Common myeloid progenitor, CD34-positive (primary cell): ENCODE measurements around the gene LIN52.

Experiments
- CTCF ChIA-PET: fragments of 350-600 bp; sonication (Branson Sonifier 250); formaldehyde crosslinking; loops from one replicate; lab custom pipeline; 2021; ENCODE audit warnings: antibody characterized with exemption; lab: Charles Lee
- POLR2A ChIA-PET: fragments of 350-600 bp; sonication (Branson Sonifier 250); formaldehyde crosslinking; loops from one replicate; lab custom pipeline; 2021; ENCODE audit warnings: antibody characterized with exemption; lab: Charles Lee
- DNase-seq, 3 donors: peaks; one replicate each; pipeline versions ENCODE4 v3.0.0 to v3.0.0-alpha.2; 2013
- H3K27ac ChIP-seq, 2 experiments: 1 replicate in 1 of 2; 2 replicates in 1 of 2; pipeline ENCODE4 v1.7.0; 2013; ENCODE audit warnings: inconsistent platforms in 2 of 2, low read length in 2 of 2, mild to moderate bottlenecking in 2 of 2, low read depth in 1 of 2, moderate library complexity in 1 of 2; ENCODE audit not compliant: severe bottlenecking in 2 of 2, insufficient read depth in 1 of 2, poor library complexity in 1 of 2
- H3K27me3 ChIP-seq, 5 experiments: replicated peaks in 2 of 5; 1 replicate in 3 of 5; 2 replicates in 2 of 5; pipeline versions ENCODE4 v1.6.1 to v1.7.0; 2013; ENCODE audit warnings: low read length in 4 of 5, mild to moderate bottlenecking in 2 of 5, moderate library complexity in 2 of 5, inconsistent platforms in 1 of 5; ENCODE audit not compliant: insufficient read depth in 5 of 5, control insufficient read depth in 4 of 5
- H3K36me3 ChIP-seq, 4 experiments: 1 replicate in 2 of 4; 2 replicates in 2 of 4; pipeline versions ENCODE4 v1.6.1 to v1.7.0; 2013; ENCODE audit warnings: low read length in 3 of 4, control low read depth in 1 of 4, mild to moderate bottlenecking in 1 of 4; ENCODE audit not compliant: control insufficient read depth in 4 of 4, insufficient read depth in 4 of 4
- H3K4me1 ChIP-seq, 4 experiments: 1 replicate in 3 of 4; 2 replicates in 1 of 4; pipeline versions ENCODE4 v1.6.1 to v1.7.1; 2013; ENCODE audit warnings: low read length in 3 of 4, mild to moderate bottlenecking in 3 of 4, control low read depth in 1 of 4, inconsistent platforms in 1 of 4, moderate library complexity in 1 of 4; ENCODE audit not compliant: control insufficient read depth in 4 of 4, insufficient read depth in 4 of 4; ENCODE audit errors: control extremely low read depth in 1 of 4
- H3K4me3 ChIP-seq, 7 experiments: 1 replicate in 4 of 7; 2 replicates in 3 of 7; pipeline versions ENCODE4 v1.5.1 to v1.7.0; 2013; ENCODE audit warnings: mild to moderate bottlenecking in 7 of 7, low read length in 6 of 7, moderate library complexity in 6 of 7, inconsistent platforms in 2 of 7, low read depth in 2 of 7, control low read depth in 1 of 7; ENCODE audit not compliant: insufficient read depth in 4 of 7, control insufficient read depth in 1 of 7; ENCODE audit errors: extremely low read depth in 1 of 7
- H3K9me3 ChIP-seq, 5 experiments: 1 replicate in 4 of 5; 2 replicates in 1 of 5; pipeline versions ENCODE4 v1.6.1 to v1.7.1; 2013; ENCODE audit warnings: low read length in 4 of 5, mild to moderate bottlenecking in 2 of 5, inconsistent platforms in 1 of 5, low read depth in 1 of 5, moderate library complexity in 1 of 5; ENCODE audit not compliant: control insufficient read depth in 4 of 5, insufficient read depth in 2 of 5; ENCODE audit errors: control extremely low read depth in 1 of 5
- whole genome bisulfite sequencing: methylation state at CpG from one replicate; pipeline ENCODE4 v1.1.5; 2013; ENCODE audit not compliant: insufficient coverage; 5-methylcytosine and 5-hydroxymethylcytosine counted together

Gene LIN52

DNA sequence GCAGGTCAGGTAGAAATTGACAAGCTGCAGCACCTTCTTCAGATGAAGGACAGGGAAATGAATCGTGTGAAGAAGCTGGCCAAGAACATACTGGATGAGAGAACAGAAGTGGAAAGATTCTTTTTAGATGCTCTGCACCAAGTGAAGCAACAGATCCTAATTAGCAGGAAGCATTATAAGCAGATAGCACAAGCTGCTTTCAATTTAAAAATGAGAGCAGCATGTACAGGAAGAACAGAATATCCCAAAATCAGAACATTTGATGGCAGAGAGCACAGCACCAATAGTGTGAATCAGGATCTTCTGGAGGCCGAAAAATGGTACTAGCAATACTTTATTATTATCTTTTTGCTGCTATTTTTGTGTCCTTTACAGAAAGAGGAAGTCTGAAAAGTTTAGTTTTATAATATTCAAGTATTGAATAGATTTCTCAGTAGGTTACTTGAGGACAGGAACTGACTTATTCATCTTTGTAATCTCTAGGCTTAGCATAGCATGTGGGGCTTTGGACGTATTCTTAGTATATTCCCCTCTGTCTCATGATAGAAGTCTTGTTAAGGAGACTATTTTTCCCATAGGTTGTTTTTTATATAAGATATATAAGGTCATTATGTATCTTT lies 34.8 kb upstream of the LIN52 start:
- no peak overlapping the region for H3K4me3 ChIP-seq
- ChIA-PET POLR2A (interaction anchor here (0.6 kb wide), 1 partner anchor 591 kb away, joined by 9 read pairs; no protein-coding TSS in a partner anchor), CTCF (interaction anchor here (1.7 to 2.0 kb wide), 2 partner anchors 11 to 18 kb away, joined by 4 to 5 read pairs; no protein-coding TSS in a partner anchor)
- 44% methylated on average over 2 of the region's 3 CpGs for WGBS
- DNase-seq = peak in 2 of 3 donors; percentile 35 to 59
- H3K27me3 ChIP-seq = no peaks in the 10 kb centered on the region
- peaks cover 0 to 6% (median 1%) of the 10 kb centered on the region in 4 experiments for H3K4me1 ChIP-seq
- H3K36me3 ChIP-seq = peaks cover 0 to 3% (median 0%) of the 10 kb centered on the region in 4 experiments
- H3K9me3 ChIP-seq = no peaks in the 10 kb centered on the region
- H3K27ac ChIP-seq = no peak overlapping the region

DNA sequence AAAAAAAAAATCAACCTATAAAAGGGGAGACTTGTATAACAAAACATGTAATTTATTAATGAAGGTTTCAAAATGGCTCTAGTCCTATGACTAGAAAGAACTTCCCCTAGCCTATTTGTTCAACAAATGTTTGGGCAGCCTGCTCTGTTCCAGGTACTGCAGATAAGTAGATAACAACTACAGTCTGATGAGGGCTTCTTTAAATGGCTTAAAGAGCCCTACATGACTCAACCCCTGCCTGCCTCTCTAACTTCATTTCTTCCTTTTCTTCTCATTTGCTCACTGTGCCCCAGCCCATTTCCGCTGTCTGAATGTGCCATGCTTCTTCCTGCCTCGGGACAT lies 22.0 kb upstream of the LIN52 start:
- Histone ChIP-seq H3K27ac (no peak overlapping the region), H3K36me3 (peaks cover 14 to 59% (median 18%) of the 10 kb centered on the region in 4 experiments), H3K9me3 (no peaks in the 10 kb centered on the region), H3K27me3 (no peaks in the 10 kb centered on the region), H3K4me3 (no peak overlapping the region), H3K4me1 (no peaks in the 10 kb centered on the region)
- POLR2A ChIA-PET = no interaction called here
- DNase-seq = no peak
- CTCF ChIA-PET = interaction anchor here (0.8 to 0.9 kb wide), 2 partner anchors 21 to 65 kb away, joined by 3 read pairs; partner anchors contain the start of gene ALDH6A1
- 100% methylated on average over 1 of the region's 2 CpGs for WGBS

DNA sequence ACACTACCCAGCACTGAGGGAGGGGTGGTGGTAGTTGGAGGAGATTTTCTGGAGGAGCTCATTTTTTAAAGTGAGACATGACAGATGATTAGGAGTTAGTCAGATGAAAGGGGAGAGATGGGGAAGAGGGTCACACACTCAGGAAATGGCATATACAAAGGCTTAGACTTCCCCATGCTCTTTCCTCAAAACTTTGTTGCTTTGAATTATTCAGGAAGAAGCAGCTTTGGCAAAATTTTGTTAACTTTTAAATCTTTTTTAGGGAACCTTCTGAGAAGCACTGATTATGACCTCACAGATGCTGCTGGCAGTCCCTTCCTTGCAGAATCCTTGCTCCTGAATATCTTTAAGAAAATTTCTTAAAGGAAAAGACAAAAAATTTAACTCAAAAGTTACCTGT lies 20.3 kb upstream of the LIN52 start:
- H3K4me1 ChIP-seq = no peaks in the 10 kb centered on the region
- H3K27ac ChIP-seq = no peak overlapping the region
- no peaks in the 10 kb centered on the region for H3K27me3 ChIP-seq
- H3K4me3 ChIP-seq = no peak overlapping the region
- no peak for DNase-seq
- H3K36me3 ChIP-seq = peaks cover 14 to 54% (median 19%) of the 10 kb centered on the region in 4 experiments
- ChIA-PET POLR2A (no interaction called here), CTCF (no interaction called here)
- H3K9me3 ChIP-seq = no peaks in the 10 kb centered on the region

GRCh38 chr14:74064883-74065282 lies 19.9 kb upstream of the LIN52 start:
- POLR2A ChIA-PET = interaction anchor here (0.6 kb wide), 1 partner anchor 29 kb away, joined by 3 read pairs; no protein-coding TSS in a partner anchor
- Histone ChIP-seq H3K27ac (no peak overlapping the region), H3K9me3 (no peaks in the 10 kb centered on the region), H3K4me3 (no peak overlapping the region), H3K4me1 (no peaks in the 10 kb centered on the region), H3K36me3 (peaks cover 14 to 50% (median 18%) of the 10 kb centered on the region in 4 experiments), H3K27me3 (no peaks in the 10 kb centered on the region)
- WGBS = 100% methylated on average over 1 of the region's 3 CpGs
- no peak for DNase-seq
- CTCF ChIA-PET = no interaction called here

- Histone ChIP-seq H3K4me3 (no peak overlapping the region), H3K27me3 (no peaks in the 10 kb centered on the region), H3K36me3 (peaks cover 14 to 47% (median 18%) of the 10 kb centered on the region in 4 experiments), H3K4me1 (no peaks in the 10 kb centered on the region), H3K27ac (no peak overlapping the region), H3K9me3 (no peaks in the 10 kb centered on the region)
- peak in 1 of 3 donors; percentile 24 for DNase-seq
- POLR2A ChIA-PET = no interaction called here
- no CpG with 5 or more reads among the region's 3 CpGs for WGBS
- CTCF ChIA-PET = interaction anchor here (0.6 to 2.1 kb wide), 2 partner anchors 24 to 34 kb away, joined by 4 to 5 read pairs; no protein-coding TSS in a partner anchor
These were observed 18.8 kb upstream of the LIN52 start for GRCh38 chr14:74065746-74066575.

- no CpG with 5 or more reads among the region's 1 CpG for WGBS
- ChIA-PET CTCF (interaction anchor here (0.8 kb wide), 1 partner anchor 10 kb away, joined by 3 read pairs; no protein-coding TSS in a partner anchor), POLR2A (no interaction called here)
- DNase-seq = no peak
- Histone ChIP-seq H3K27me3 (no peaks in the 10 kb centered on the region), H3K36me3 (peaks cover 0 to 5% (median 2%) of the 10 kb centered on the region in 4 experiments), H3K9me3 (no peaks in the 10 kb centered on the region), H3K27ac (no peak overlapping the region), H3K4me3 (no peak overlapping the region), H3K4me1 (no peaks in the 10 kb centered on the region)
These were observed 7.4 kb upstream of the LIN52 start for GRCh38 chr14:74077401-74077800.
